ENCODE data around the gene KRTAP10-2.

The KRTAP10-2 gene

GRCh38 chr21:44524414-44525371 lies 26.6 kb downstream of the KRTAP10-2 start:
- DNase-seq = no peak

GRCh38 chr21:44523567-44524413 lies 27.5 kb downstream of the KRTAP10-2 start:
- DNase-seq = no peak

- no peak for DNase-seq
Measured at GRCh38 chr21:44522753-44523204, 28.5 kb downstream of the KRTAP10-2 start.

- peak; percentile 56 for DNase-seq
Measured at GRCh38 chr21:44521928-44522752, 29.2 kb downstream of the KRTAP10-2 start.

DNA sequence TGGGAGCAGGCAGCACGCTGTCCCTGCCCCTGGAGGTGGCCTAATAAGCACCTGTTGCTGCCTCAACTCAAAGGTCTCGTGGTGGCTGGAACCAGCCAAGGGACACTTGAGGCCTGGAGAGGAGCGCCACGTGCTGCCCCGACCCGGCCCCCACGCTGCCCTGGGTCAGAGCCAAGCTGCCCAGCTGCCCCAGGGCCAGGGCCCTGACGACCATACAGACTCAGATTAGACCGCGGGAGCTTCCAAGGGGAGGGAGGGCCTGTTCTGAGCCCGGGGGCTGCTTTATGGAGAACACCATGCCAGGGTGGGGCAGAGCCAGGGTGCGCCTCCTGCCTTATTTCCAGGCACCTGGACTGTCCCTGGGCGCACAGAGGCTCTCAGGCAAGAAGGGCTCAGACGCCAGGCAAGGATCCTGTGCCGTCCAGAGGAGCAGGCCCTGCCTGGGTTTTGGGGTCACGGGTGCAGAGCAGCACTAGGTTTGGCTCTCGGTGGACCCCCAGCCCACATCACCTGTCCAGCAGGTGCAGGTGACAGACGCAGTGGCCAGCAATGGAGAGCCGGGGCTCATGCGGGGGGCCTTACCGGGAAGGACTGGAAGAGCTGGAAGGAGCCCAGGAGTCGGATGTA lies 29.9 kb downstream of the KRTAP10-2 start:
- DNase-seq = peak; percentile 54

DNA sequence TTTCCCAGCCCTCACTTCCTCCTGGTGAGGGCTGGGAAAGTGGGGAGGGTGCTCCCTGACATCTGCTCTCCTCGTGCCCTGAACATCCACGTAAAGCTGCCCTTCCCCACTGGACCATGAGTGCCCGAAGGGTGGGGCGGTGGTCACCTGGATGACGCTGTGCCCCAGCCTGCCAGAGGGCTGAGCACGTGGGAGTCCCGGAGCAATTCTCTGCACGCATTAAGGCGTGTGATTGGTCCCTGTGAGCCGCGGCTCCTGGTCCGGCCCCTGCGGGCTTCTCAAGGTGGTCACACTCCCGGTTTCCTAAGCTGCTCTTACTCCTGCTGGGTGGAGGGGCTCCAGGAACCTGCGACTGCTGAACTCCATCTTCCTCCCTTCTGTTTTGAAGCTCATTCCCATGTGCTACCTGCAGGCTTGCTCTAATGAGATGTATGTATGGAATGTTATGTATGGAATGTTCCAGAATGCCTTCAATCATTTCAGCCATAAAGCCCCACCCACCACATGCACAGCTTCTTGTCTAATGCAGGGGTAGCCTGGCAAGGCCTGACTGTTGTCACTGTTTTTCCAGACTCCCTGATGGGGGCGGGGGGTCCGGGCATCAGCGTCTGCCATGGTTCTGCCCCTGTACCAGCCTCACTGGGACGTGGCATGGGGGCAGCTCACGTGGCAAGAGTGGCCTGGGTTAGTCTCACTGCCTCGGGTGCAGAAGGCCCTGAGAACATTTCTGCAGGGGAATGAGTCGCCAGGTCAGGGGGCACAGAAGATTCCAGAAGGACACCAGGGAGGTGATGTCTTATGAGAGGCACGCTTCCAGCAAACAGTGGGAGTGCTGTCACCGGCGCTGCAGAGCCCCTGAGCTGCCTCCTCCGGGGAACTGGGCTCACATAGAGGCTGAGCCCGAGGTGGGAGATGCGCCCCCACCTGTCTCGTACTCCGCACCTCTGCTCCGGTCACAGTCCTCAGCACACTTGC lies 30.7 kb downstream of the KRTAP10-2 start:
- DNase-seq = peak; percentile 41

GRCh38 chr21:44519346-44520325 lies 31.7 kb downstream of the KRTAP10-2 start:
- no peak for DNase-seq

DNA sequence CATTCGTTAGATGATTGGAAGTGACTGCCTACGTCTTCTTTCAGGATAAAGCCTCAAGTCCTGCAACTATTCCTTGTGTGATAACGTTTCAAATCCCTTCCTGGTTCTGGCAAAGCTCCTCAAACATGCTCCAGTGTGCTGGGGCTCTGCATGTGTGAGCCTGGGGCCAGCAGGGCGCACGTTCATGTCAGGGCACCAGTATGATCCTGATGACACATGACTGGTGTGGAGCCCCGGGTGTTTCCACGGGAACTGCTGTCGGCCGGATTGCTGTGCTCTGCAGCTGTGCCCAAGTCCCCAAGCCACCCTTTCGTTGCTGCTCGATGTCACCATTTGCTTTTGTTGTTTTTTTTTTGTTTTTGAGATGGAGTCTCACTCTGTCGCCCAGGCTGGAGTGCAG lies 32.6 kb downstream of the KRTAP10-2 start:
- no peak for DNase-seq

DNA sequence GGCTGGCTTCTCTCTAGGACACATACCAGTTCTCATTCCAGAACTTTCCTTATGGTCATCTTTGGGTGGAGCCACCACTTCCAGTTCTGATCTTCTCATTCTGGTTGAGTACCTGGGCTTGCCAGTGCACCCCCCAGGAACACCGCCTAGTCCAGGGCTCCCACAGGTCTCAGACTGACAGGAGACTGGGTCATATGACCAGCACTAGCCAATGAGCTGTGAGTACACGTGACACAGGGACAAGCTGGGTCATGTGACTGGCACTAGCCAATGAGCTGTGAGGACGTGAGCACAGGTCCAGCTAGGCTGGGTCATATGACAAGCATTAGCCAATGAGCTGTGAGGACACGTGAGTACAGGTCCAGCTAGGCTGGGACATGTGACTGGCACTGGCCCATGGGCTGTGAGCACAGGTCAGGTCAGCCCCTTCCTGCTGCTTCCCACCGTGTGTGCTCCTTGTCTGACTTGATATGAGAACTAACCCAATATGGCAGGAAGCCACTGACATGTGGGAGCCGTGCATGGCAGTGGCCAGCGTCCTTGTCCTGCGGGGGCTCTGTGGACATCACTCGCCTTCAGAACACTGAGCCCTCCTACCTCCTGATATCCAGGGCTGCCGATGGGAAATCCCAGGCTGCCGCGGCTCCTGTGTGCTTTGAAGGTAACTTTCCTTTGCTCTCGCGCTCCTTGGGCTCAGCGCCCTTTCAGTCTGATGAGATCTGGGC lies 34.0 kb downstream of the KRTAP10-2 start:
- DNase-seq = no peak

DNA sequence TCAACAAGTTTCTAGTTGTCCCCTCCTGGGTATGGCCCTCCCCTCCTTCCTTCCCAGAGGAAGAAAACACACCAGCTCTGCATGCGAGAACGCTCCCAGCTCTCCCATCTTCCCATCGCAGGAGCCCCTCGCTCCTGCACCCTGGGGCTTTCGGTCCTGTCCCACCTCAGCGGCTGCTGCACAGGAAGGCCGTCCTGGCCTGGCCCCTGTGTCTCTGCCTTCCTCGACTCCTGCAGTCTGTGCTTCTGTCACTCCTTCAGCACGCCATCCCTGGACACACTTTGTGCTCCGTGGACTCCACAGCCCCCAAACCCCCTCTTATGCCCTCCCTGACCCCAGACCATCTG lies 34.5 kb downstream of the KRTAP10-2 start:
- DNase-seq = no peak

- no peak for DNase-seq
Measured at GRCh38 chr21:44516342-44516741, 35.0 kb downstream of the KRTAP10-2 start.

- no peak for DNase-seq
Measured at GRCh38 chr21:44515359-44516165, 35.7 kb downstream of the KRTAP10-2 start.

DNA sequence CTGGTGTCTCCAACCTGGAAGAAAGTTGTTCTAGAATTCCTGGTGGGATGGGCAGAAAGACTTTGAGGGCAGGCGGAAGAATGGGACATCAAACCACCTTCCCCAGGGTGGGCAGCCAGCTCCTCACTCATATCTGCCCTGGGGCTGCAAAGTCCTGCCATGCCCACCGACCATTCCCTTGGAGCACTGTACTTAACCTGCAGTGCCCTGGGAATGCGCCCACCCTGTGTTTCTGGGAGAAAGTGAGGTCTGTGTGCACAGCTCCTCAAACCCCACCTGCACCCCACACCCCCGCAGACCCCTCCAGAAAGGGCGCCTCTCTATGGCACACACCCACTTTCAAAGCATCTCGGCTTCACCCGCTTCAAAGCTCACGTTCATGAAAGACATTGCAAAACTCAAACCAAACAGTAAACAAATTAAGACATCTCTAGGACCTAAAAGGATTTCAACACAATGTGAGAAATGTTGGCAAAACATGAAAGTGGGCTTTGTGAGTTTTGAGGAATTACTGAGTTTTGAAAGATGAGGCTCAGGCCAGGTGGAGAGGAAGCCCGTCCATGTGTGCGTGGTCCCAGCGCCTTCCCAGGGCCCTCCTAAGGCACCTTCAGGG lies 36.5 kb downstream of the KRTAP10-2 start:
- DNase-seq = no peak

DNA sequence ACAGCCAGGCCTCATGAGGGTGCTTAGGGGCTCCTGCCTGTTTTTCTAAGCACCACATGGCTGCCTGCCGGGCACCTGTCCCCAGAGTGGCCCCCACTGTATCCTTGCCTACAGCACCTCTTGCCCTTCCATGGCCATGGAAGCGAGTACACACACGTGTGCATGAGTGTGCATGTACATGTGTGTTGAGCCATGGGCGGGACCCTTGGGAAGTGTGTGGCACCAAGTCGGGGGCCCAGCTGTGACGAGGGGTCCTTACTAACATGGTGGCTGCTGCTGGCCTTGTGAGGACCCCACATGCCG lies 37.1 kb downstream of the KRTAP10-2 start:
- DNase-seq = no peak

- no peak for DNase-seq
Measured at GRCh38 chr21:44513389-44514217, 37.7 kb downstream of the KRTAP10-2 start.

GRCh38 chr21:44512496-44513388 lies 38.6 kb downstream of the KRTAP10-2 start:
- no peak for DNase-seq

Data from activated effector memory CD4-positive, alpha-beta T cell treated with anti-CD3 and anti-CD28 coated beads, Interleukin-2, amount 50 U/mL, for 16 hours (primary cell).